K562 (cell line): ENCODE data around the gene ETV3L. TPM values are rescaled to one million over a fixed set of nuclear protein-coding genes. Genes with fewer than 3 reads are reported as not detected.

Experiments used
- ATAC-seq: fragments of 200-7000 bp; cut with Tn5 transposase; 3 replicates; pipeline ENCODE4 v1.9.1; 2020; ENCODE audit warnings: moderate library complexity
- BruUV-seq: library from RNA; stranded (reverse); fragments of 400-500 nt; replicated peaks from 2 replicates; lab custom pipeline; 2021; lab: Mats Ljungman, UMichigan
- CTCF ChIA-PET: fragments of 300-600 bp; formaldehyde crosslinking; extraction: SDS; loops from one replicate; lab custom pipeline; 2021; ENCODE audit warnings: low intra/inter-chr PET ratio; lab: Yijun Ruan, JAX
- POLR2A ChIA-PET: fragments of 300-600, 350-650 bp; sonication (Branson Sonifier 250); formaldehyde crosslinking; extraction: SDS; loops from one replicate; lab custom pipeline; 2021; ENCODE audit warnings: antibody characterized with exemption, inconsistent platforms; lab: Yijun Ruan, JAX
- DNase-seq, 4 experiments: peaks; one replicate each; pipeline versions ENCODE4 v3.0.0 to v3.0.0-alpha.2; 2011 to 2018; ENCODE audit warnings: low spot score in 3 of 4, mixed read lengths in 3 of 4; ENCODE audit errors: extremely low read depth in 1 of 4
- FAIRE-seq: peaks from 2 replicates; lab custom pipeline; 2011; peaks lifted over from hg19 to GRCh38; lab: Jason Lieb, UNC
- H2AFZ ChIP-seq: 2 replicates; pipeline ENCODE4 v1.6.0; 2011; ENCODE audit warnings: low read depth, low read length, control low read depth, inconsistent platforms
- H3K27ac ChIP-seq: fragments of 200-600 bp; 3 replicates; pipeline ENCODE4 v1.8.0; 2011; ENCODE audit warnings: low read depth, mild to moderate bottlenecking, control low read depth, inconsistent platforms, low read length, moderate library complexity, mixed read lengths; ENCODE audit errors: extremely low read depth
- H3K27me3 ChIP-seq, 2 experiments: fragments of 300-600 bp in 1 of 2; 2 replicates in 1 of 2; 3 replicates in 1 of 2; pipeline versions ENCODE4 v1.6.0 to v1.8.0; 2011; ENCODE audit warnings: inconsistent platforms in 2 of 2, low read length in 2 of 2, mild to moderate bottlenecking in 1 of 2, mixed read lengths in 1 of 2, moderate library complexity in 1 of 2; ENCODE audit not compliant: control insufficient read depth in 2 of 2, insufficient read depth in 2 of 2
- H3K36me3 ChIP-seq: fragments of 300-600 bp; 3 replicates; pipeline ENCODE4 v1.8.0; 2011; ENCODE audit warnings: mild to moderate bottlenecking, low read length, inconsistent platforms; ENCODE audit not compliant: control insufficient read depth, insufficient read depth
- H3K4me1 ChIP-seq, 2 experiments: fragments of 200-600 bp in 1 of 2; replicated peaks in 1 of 2; 2 replicates in 1 of 2; 3 replicates in 1 of 2; pipeline versions ENCODE4 v1.5.1 to v1.8.0; 2011; ENCODE audit warnings: inconsistent platforms in 2 of 2, low read length in 2 of 2, mild to moderate bottlenecking in 1 of 2, mixed read lengths in 1 of 2, moderate library complexity in 1 of 2; ENCODE audit not compliant: control insufficient read depth in 2 of 2, insufficient read depth in 2 of 2
- H3K4me2 ChIP-seq: 2 replicates; pipeline ENCODE4 v1.6.1; 2011; ENCODE audit warnings: low read length, control low read depth, inconsistent platforms, mixed read lengths; ENCODE audit not compliant: insufficient read depth
- H3K4me3 ChIP-seq: fragments of 200-600 bp; sonication (generic), shearing (Covaris generic); 2 replicates; pipeline ENCODE4 v1.5.1; 2016; ENCODE audit warnings: control low read depth, inconsistent platforms
- H3K79me2 ChIP-seq: fragments of 200-600 bp; 3 replicates; pipeline ENCODE4 v1.8.0; 2011; ENCODE audit warnings: low read length, inconsistent platforms; ENCODE audit not compliant: control insufficient read depth, insufficient read depth
- H3K9ac ChIP-seq, 2 experiments: 2 replicates each; pipeline versions ENCODE4 v1.6.0 to v1.6.1; 2011; ENCODE audit warnings: low read depth in 2 of 2, low read length in 2 of 2, control low read depth in 1 of 2, inconsistent platforms in 1 of 2, mild to moderate bottlenecking in 1 of 2, mixed read lengths in 1 of 2; ENCODE audit not compliant: insufficient read depth in 1 of 2
- H3K9me1 ChIP-seq: one replicate; pipeline ENCODE4 v1.6.0; 2011; ENCODE audit warnings: inconsistent platforms, mild to moderate bottlenecking, low read length, moderate library complexity; ENCODE audit not compliant: control insufficient read depth, insufficient read depth
- H3K9me3 ChIP-seq: replicated peaks from 2 replicates; pipeline ENCODE4 v1.5.1; 2011; ENCODE audit warnings: low read depth, low read length, inconsistent platforms; ENCODE audit not compliant: control insufficient read depth, insufficient read depth
- H4K20me1 ChIP-seq: replicated peaks from 2 replicates; pipeline ENCODE4 v1.6.1; 2011; ENCODE audit warnings: low read length, inconsistent platforms, mixed read lengths; ENCODE audit not compliant: control insufficient read depth, insufficient read depth
- BCOR ChIP-seq: fragments of 450-650 bp; IDR thresholded peaks from 2 replicates; pipeline ENCODE4 v1.6.1; 2016
- CBX8 ChIP-seq: fragments of 200-600 bp; sonication (generic); IDR thresholded peaks from 2 replicates; pipeline ENCODE4 v1.6.1; 2012; ENCODE audit warnings: borderline replicate concordance, mixed run types, low read depth, mild to moderate bottlenecking, moderate library complexity, mixed read lengths, low read length, control low read depth, inconsistent platforms; ENCODE audit not compliant: poor library complexity, severe bottlenecking; ENCODE audit errors: extremely low read depth
- CREBBP ChIP-seq: IDR thresholded peaks from one replicate; pipeline ENCODE4 v1.6.1; 2012; ENCODE audit warnings: low read depth, mild to moderate bottlenecking, control low read depth, inconsistent platforms, low read length
- E4F1 ChIP-seq: fragments of 250-450 bp; sonication (Bioruptor Pico); IDR thresholded peaks from 2 replicates; pipeline ENCODE4 v1.5.0; 2021; ENCODE audit warnings: mild to moderate bottlenecking, borderline replicate concordance
- ERF ChIP-seq: fragments of 450-650 bp; formaldehyde crosslinking; IDR thresholded peaks from 2 replicates; pipeline ENCODE4 v1.4.0; 2020; ENCODE audit warnings: mild to moderate bottlenecking, mixed read lengths
- HIVEP1 ChIP-seq: fragments of 250-450 bp; sonication (Bioruptor Pico); IDR thresholded peaks from 2 replicates; pipeline ENCODE4 v1.4.0; 2020; ENCODE audit warnings: mild to moderate bottlenecking
- IFI16 ChIP-seq: fragments of 250-450 bp; sonication (Bioruptor Pico); IDR thresholded peaks from 2 replicates; pipeline ENCODE4 v2.1.2; 2022; ENCODE audit warnings: mild to moderate bottlenecking, inconsistent platforms
- TAF15 ChIP-seq: fragments of 200-400 bp; formaldehyde crosslinking; IDR thresholded peaks from 2 replicates; pipeline ENCODE4 v1.6.1; 2017; ENCODE audit warnings: mild to moderate bottlenecking, low read depth, low read length, moderate library complexity
- ZNF146 ChIP-seq: IDR thresholded peaks from one replicate; pipeline ENCODE4 v1.6.1; 2018; ENCODE audit warnings: missing compliant biosample characterization; ENCODE audit not compliant: unreplicated experiment
- ZNF24 ChIP-seq: fragments of 450-650 bp; IDR thresholded peaks from 2 replicates; pipeline ENCODE4 v1.6.1; 2016
- ZNF347 ChIP-seq: fragments of 450-650 bp; formaldehyde crosslinking; IDR thresholded peaks from 2 replicates; pipeline ENCODE4 v1.4.0; 2020; ENCODE audit warnings: low read depth, mild to moderate bottlenecking, moderate library complexity
- ZNF583 ChIP-seq: fragments of 250-450 bp; sonication (Bioruptor Pico); IDR thresholded peaks from 2 replicates; pipeline ENCODE4 v1.4.0; 2020
- WGBS: fragments of 100-300 bp; shearing (Covaris generic); methylation state at CpG from one replicate; pipeline ENCODE4 v1.1.6; 2016; ENCODE audit warnings: low coverage, mixed read lengths; ENCODE audit not compliant: insufficient coverage; ENCODE audit errors: missing lambda C conversion rate; 5-methylcytosine and 5-hydroxymethylcytosine counted together
- in situ Hi-C: fragments of 300-500 bp; cut with MboI; formaldehyde crosslinking; loops from 4 replicates; pipeline ENCODE4 v1.15.0; 2018; ENCODE audit warnings: inconsistent platforms, mixed read lengths
- intact Hi-C: fragments of 100-400 bp; cut with micrococcal nuclease; formaldehyde crosslinking; loops from 2 replicates; pipeline ENCODE4 v1.14.2; 2022
- polyA plus RNA-seq, 8 experiments: library from polyadenylated mRNA; depleted of rRNA in 4 of 8; stranded (reverse) in 5 of 8; unstranded in 3 of 8; fragments of >200 nt; fragmentation: Nextera tagmentation in 2 of 8; fragmentation: Illumina TruSeq in 1 of 8; extraction: Ambion mirVana in 2 of 8; extraction: Trizol in 1 of 8; gene quantifications; 2 replicates each; pipeline versions ENCODE4 v1.2.1 to v1.2.3, GENCODE V29; 2011 to 2014; ENCODE audit warnings: inconsistent platforms in 1 of 8, missing spikeins in 1 of 8
- total RNA-seq, 7 experiments: library from RNA; depleted of rRNA in 6 of 7; stranded (reverse); fragments of >200 nt in 6 of 7; fragmentation: Illumina TruSeq in 2 of 7; extraction: Trizol in 2 of 7; gene quantifications; 2 replicates each; pipeline versions ENCODE4 v1.2.1 to v1.2.3, GENCODE V29; 2011 to 2021; ENCODE audit warnings: low replicate concordance in 1 of 7

ETV3L gene
- total and polyA plus RNA-seq, 9 of the 15 experiments (the other 6 are each of a cell fraction or from before 2014, with no cell fraction given): not detected

DNA sequence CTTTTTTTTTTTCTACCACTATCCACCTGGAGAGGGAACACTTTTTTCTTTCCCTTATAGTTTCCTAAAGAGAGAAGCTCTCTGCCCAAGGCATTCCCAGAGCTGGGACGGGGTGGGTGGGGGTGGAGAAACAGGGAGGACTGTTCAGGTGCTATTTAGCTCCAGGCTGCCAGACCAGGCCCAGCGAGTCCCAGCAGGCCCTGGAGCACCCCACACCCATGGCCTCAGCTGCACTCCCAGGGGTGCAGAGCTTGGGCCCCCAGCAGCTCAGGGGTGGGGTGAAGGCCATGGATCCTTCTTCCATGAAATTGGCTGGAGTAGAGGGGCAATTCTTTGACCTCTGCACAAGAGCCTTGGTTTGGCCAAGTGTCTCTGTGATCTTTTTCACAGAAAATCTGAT, 4.1 kb downstream of the ETV3L start:
- no peaks in the 10 kb centered on the region for H3K36me3 ChIP-seq
- BruUV-seq: no TSS peak
- H2AFZ ChIP-seq: no peak overlapping the region
- intact Hi-C loops (loop anchor here (10.0 kb wide), 1 partner anchor 399 kb away; no protein-coding TSS in a partner anchor), in situ Hi-C loops (loop anchor here (5.0 to 10.0 kb wide), 2 partner anchors 42 to 399 kb away; partner anchors contain the start of gene ETV3)
- H3K4me3 ChIP-seq: no peak overlapping the region
- ChIA-PET POLR2A (no interaction called here), CTCF (no interaction called here)
- H4K20me1 ChIP-seq: no peaks in the 10 kb centered on the region
- no peaks in the 10 kb centered on the region for H3K9me1 ChIP-seq
- peaks cover 7 to 29% of the 10 kb centered on the region in 2 experiments; a peak in 4 of 5 replicates for H3K27me3 ChIP-seq
- no peak overlapping the region for H3K9ac ChIP-seq
- no peak overlapping the region for H3K4me2 ChIP-seq
- H3K4me1 ChIP-seq: peaks cover 0 to 8% of the 10 kb centered on the region in 2 experiments; a peak in 1 of 5 replicates
- FAIRE-seq (no peak), ATAC-seq (no peak), DNase-seq (no peak)
- WGBS: 8% methylated on average over 2 of the region's 2 CpGs
- no peaks in the 10 kb centered on the region for H3K79me2 ChIP-seq
- TF ChIP-seq ZNF583 (CRISPR knock-in tag): no peak
- H3K27ac ChIP-seq: no peak overlapping the region
- no peaks in the 10 kb centered on the region for H3K9me3 ChIP-seq

DNA sequence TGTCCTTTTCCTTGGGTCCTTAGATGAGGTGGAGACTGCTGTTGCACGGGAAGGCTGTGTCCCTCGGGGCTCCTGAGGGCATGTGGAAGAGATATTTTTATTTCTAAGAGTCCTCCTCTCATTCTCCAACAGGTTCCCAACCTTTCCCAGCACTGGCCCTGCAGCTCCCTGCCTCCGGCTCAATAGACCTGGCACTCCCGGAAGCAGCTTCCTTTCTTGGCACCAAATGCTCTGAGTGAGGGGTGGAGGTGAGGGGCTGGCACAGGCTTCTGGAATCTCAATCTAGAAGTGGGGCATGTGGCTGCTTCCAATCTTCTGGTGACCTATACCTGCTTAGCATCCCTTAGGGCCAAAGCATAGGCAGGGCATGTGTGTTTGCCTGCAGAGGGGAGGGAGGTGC, 4.5 kb downstream of the ETV3L start:
- no peak for DNase-seq
- POLR2A ChIA-PET: no interaction called here
- WGBS: 25% methylated on average over 4 of the region's 4 CpGs
- Histone ChIP-seq H4K20me1 (no peaks in the 10 kb centered on the region), H3K9ac (no peak overlapping the region), H3K4me3 (no peak overlapping the region), H3K4me1 (peaks cover 2 to 8% of the 10 kb centered on the region in 2 experiments; a peak in 1 of 5 replicates), H3K79me2 (no peaks in the 10 kb centered on the region), H3K27ac (no peak overlapping the region), H3K4me2 (no peak overlapping the region), H3K27me3 (peaks cover 5 to 24% of the 10 kb centered on the region in 2 experiments; a peak in 3 of 5 replicates), H3K9me3 (no peaks in the 10 kb centered on the region), H3K36me3 (no peaks in the 10 kb centered on the region), H2AFZ (no peak overlapping the region), H3K9me1 (no peaks in the 10 kb centered on the region)
- intact Hi-C loops (loop anchor here (10.0 kb wide), 1 partner anchor 400 kb away; no protein-coding TSS in a partner anchor), in situ Hi-C loops (loop anchor here (5.0 to 10.0 kb wide), 2 partner anchors 42 to 400 kb away; partner anchors contain the start of gene ETV3)
- no peak for FAIRE-seq
- CTCF ChIA-PET: no interaction called here
- ATAC-seq: no peak
- no TSS peak for BruUV-seq
- TF ChIP-seq ERF (CRISPR knock-in tag): no peak
- no peak for TF ChIP-seq ZNF24
- no peak for TF ChIP-seq ZNF146 (CRISPR knock-in tag)
- no peak for TF ChIP-seq BCOR
- no peak for TF ChIP-seq E4F1
- TF ChIP-seq CREBBP: no peak
- no peak for TF ChIP-seq CBX8
- TF ChIP-seq ZNF347: no peak
- no peak for TF ChIP-seq HIVEP1 (CRISPR knock-in tag)
- no peak for TF ChIP-seq TAF15
- no peak for TF ChIP-seq IFI16 (CRISPR knock-in tag)
